ENCODE data around the gene OGDH. TPM values are rescaled to one million over a fixed set of nuclear protein-coding genes. Genes with fewer than 3 reads are reported as not detected.

The OGDH gene
- total RNA-seq, 3 donors from 2014 or later, result 45.7 to 67.5 (median 46.2) TPM

- TF ChIP-seq POLR2A (IDR thresholded peaks at IDR 0.05), result no peak
- Histone ChIP-seq H3K27me3 (no peaks in the 10 kb centered on the region), H3K27ac (no peak overlapping the region), H3K4me3 (no peak overlapping the region), H3K4me1 (peaks cover 6 to 17% of the 10 kb centered on the region in 2 donors), H3K36me3 (no peaks in the 10 kb centered on the region), H3K9me3 (no peaks in the 10 kb centered on the region)
- no peak for DNase-seq (ENCODE audit: low spot score in 2 of 2)
- intact Hi-C loops (cut with DNase I; ENCODE audit: low total_unique reads), result no loop called here
Observed at GRCh38 chr7:44643206-44643605, 36.8 kb downstream of the OGDH start.

- no peaks in the 10 kb centered on the region for H3K27me3 ChIP-seq
- intact Hi-C loops (cut with DNase I; ENCODE audit: low total_unique reads), result no loop called here
- H3K27ac ChIP-seq, result no peak overlapping the region
- H3K9me3 ChIP-seq, result no peaks in the 10 kb centered on the region
- no peak for DNase-seq (ENCODE audit: low spot score in 2 of 2)
- TF ChIP-seq POLR2A (IDR thresholded peaks at IDR 0.05) (no peak), POLR2AphosphoS5 (IDR thresholded peaks at IDR 0.05) (no peak), CTCF (IDR thresholded peaks at IDR 0.05) (no peak)
- H3K36me3 ChIP-seq, result no peaks in the 10 kb centered on the region
- H3K4me3 ChIP-seq, result no peak overlapping the region
- H3K4me1 ChIP-seq, result no peaks in the 10 kb centered on the region
Observed at GRCh38 chr7:44645254-44645653, 38.8 kb downstream of the OGDH start.

- H3K27ac ChIP-seq, result no peak overlapping the region
- intact Hi-C loops (cut with DNase I; ENCODE audit: low total_unique reads), result no loop called here
- TF ChIP-seq POLR2AphosphoS5 (IDR thresholded peaks at IDR 0.05), result no peak
- TF ChIP-seq CTCF (IDR thresholded peaks at IDR 0.05), result no peak
- no peak for TF ChIP-seq POLR2A (IDR thresholded peaks at IDR 0.05)
- no peaks in the 10 kb centered on the region for H3K27me3 ChIP-seq
- no peak for DNase-seq (ENCODE audit: low spot score in 2 of 2)
- no peaks in the 10 kb centered on the region for H3K4me1 ChIP-seq
- no peak overlapping the region for H3K4me3 ChIP-seq
- no peaks in the 10 kb centered on the region for H3K36me3 ChIP-seq
- no peaks in the 10 kb centered on the region for H3K9me3 ChIP-seq
Observed at GRCh38 chr7:44645696-44646095, 39.3 kb downstream of the OGDH start.

- TF ChIP-seq CTCF (IDR thresholded peaks at IDR 0.05), result no peak
- no peak for TF ChIP-seq POLR2A (IDR thresholded peaks at IDR 0.05)
- TF ChIP-seq POLR2AphosphoS5 (IDR thresholded peaks at IDR 0.05), result no peak
- no peak overlapping the region for H3K4me3 ChIP-seq
- no peaks in the 10 kb centered on the region for H3K27me3 ChIP-seq
- no peaks in the 10 kb centered on the region for H3K9me3 ChIP-seq
- intact Hi-C loops (cut with DNase I; ENCODE audit: low total_unique reads), result no loop called here
- H3K27ac ChIP-seq, result no peak overlapping the region
- H3K36me3 ChIP-seq, result no peaks in the 10 kb centered on the region
- DNase-seq (ENCODE audit: low spot score in 2 of 2), result no peak
- no peaks in the 10 kb centered on the region for H3K4me1 ChIP-seq
Observed at GRCh38 chr7:44646176-44646920, 39.9 kb downstream of the OGDH start.

GRCh38 chr7:44646921-44647636 is 40.7 kb downstream of the OGDH start:
- no peak for TF ChIP-seq POLR2A (IDR thresholded peaks at IDR 0.05)
- no peak for TF ChIP-seq CTCF (IDR thresholded peaks at IDR 0.05)
- no peak for TF ChIP-seq POLR2AphosphoS5 (IDR thresholded peaks at IDR 0.05)
- intact Hi-C loops (cut with DNase I; ENCODE audit: low total_unique reads), result no loop called here

More at GRCh38 chr7:44646921-44647636, 40.7 kb downstream of the OGDH start:
- no peaks in the 10 kb centered on the region for H3K9me3 ChIP-seq
- H3K4me3 ChIP-seq, result no peak overlapping the region
- no peaks in the 10 kb centered on the region for H3K27me3 ChIP-seq
- no peaks in the 10 kb centered on the region for H3K36me3 ChIP-seq
- no peak overlapping the region for H3K27ac ChIP-seq
- H3K4me1 ChIP-seq, result no peaks in the 10 kb centered on the region
- DNase-seq (ENCODE audit: low spot score in 2 of 2), result no peak

All from breast epithelium (tissue), 4 donors.